SK-N-SH (cell line): ENCODE results near the gene ANKRD11. TPM values are rescaled to one million over a fixed set of nuclear protein-coding genes. Genes with fewer than 3 reads are reported as not detected.
"Not testable (repeated sequence)": the region's sequence is repeated elsewhere in the genome, so short reads cannot be mapped to it uniquely, and the experiment has no call there.

Source experiments
- CTCF ChIA-PET: fragments of 300-600, 350-600 bp; formaldehyde crosslinking; extraction: SDS; loops from one replicate; lab custom pipeline; 2021; lab: Yijun Ruan, JAX
- POLR2A ChIA-PET: fragments of 350-600 bp; sonication (Branson Sonifier 250); formaldehyde crosslinking; extraction: SDS; loops from one replicate; lab custom pipeline; 2020; ENCODE audit warnings: antibody characterized with exemption, inconsistent platforms; lab: Yijun Ruan, JAX
- DNase-seq: peaks from one replicate; pipeline ENCODE4 v3.0.0; 2012
- H2AFZ ChIP-seq: fragments of 200-600 bp; sonication (generic); 2 replicates; pipeline ENCODE4 v1.8.1; 2016; ENCODE audit warnings: antibody characterized with exemption, mild to moderate bottlenecking, low read depth
- H3F3A ChIP-seq: fragments of 200-600 bp; sonication (generic); replicated peaks from 2 replicates; pipeline ENCODE3; 2016; ENCODE audit warnings: antibody characterized with exemption, mild to moderate bottlenecking; ENCODE audit not compliant: insufficient read depth
- H3K27ac ChIP-seq, 2 experiments: fragments of 200-500 bp in 1 of 2; fragments of 200-600 bp in 1 of 2; sonication (Bioruptor generic) in 1 of 2; sonication (generic), shearing (Covaris generic) in 1 of 2; 2 replicates each; pipeline versions ENCODE4 v1.5.1 to v1.6.1; 2014 to 2016; ENCODE audit warnings: low read depth in 2 of 2, inconsistent platforms in 1 of 2, low read length in 1 of 2, mild to moderate bottlenecking in 1 of 2, mixed read lengths in 1 of 2
- H3K27me3 ChIP-seq: fragments of 200-600 bp; sonication (generic), shearing (Covaris generic); 2 replicates; pipeline ENCODE4 v1.6.1; 2016; ENCODE audit warnings: mixed run types; ENCODE audit not compliant: insufficient read depth
- H3K36me3 ChIP-seq, 2 experiments: fragments of 200-500 bp in 1 of 2; fragments of 200-600 bp in 1 of 2; sonication (Bioruptor generic) in 1 of 2; sonication (generic) in 1 of 2; replicated peaks in 1 of 2; 2 replicates each; pipeline versions ENCODE3 to v1.5.1; 2014 to 2016; ENCODE audit warnings: low read length in 1 of 2, mild to moderate bottlenecking in 1 of 2; ENCODE audit not compliant: insufficient read depth in 2 of 2, control insufficient read depth in 1 of 2
- H3K4me1 ChIP-seq, 2 experiments: fragments of 200-500 bp in 1 of 2; fragments of 200-600 bp in 1 of 2; sonication (Bioruptor generic) in 1 of 2; sonication (generic), shearing (Covaris generic) in 1 of 2; 2 replicates each; pipeline versions ENCODE4 v1.5.1 to v1.6.1; 2014 to 2016; ENCODE audit warnings: low read depth in 1 of 2, low read length in 1 of 2, mixed run types in 1 of 2; ENCODE audit not compliant: insufficient read depth in 2 of 2, control insufficient read depth in 1 of 2
- H3K4me2 ChIP-seq: fragments of 200-600 bp; sonication (generic), shearing (Covaris generic); 2 replicates; pipeline ENCODE4 v1.6.1; 2017; ENCODE audit warnings: mixed run types
- H3K4me3 ChIP-seq, 2 experiments: fragments of 200-500 bp in 1 of 2; fragments of 200-600 bp in 1 of 2; sonication (Bioruptor generic) in 1 of 2; sonication (generic), shearing (Covaris generic) in 1 of 2; 2 replicates each; pipeline versions ENCODE4 v1.5.1 to v1.8.1; 2014 to 2016; ENCODE audit warnings: low read depth in 2 of 2, inconsistent platforms in 1 of 2, low read length in 1 of 2, mild to moderate bottlenecking in 1 of 2, mixed read lengths in 1 of 2, moderate library complexity in 1 of 2
- H3K79me2 ChIP-seq: fragments of 200-600 bp; sonication (generic); 2 replicates; pipeline ENCODE4 v1.8.1; 2017; ENCODE audit warnings: mild to moderate bottlenecking; ENCODE audit not compliant: insufficient read depth
- H3K9ac ChIP-seq: fragments of 200-600 bp; sonication (generic); 2 replicates; pipeline ENCODE4 v1.6.1; 2017; ENCODE audit warnings: mixed run types
- H3K9me2 ChIP-seq: fragments of 200-600 bp; sonication (generic); 2 replicates; pipeline ENCODE4 v1.6.1; 2017; ENCODE audit warnings: mixed run types
- H3K9me3 ChIP-seq: fragments of 200-600 bp; sonication (generic); 2 replicates; pipeline ENCODE4 v1.6.1; 2017; ENCODE audit warnings: mixed run types, mild to moderate bottlenecking, moderate library complexity
- H4K20me1 ChIP-seq: fragments of 200-600 bp; sonication (generic); 2 replicates; pipeline ENCODE4 v1.6.1; 2017; ENCODE audit warnings: mild to moderate bottlenecking, mixed run types; ENCODE audit not compliant: insufficient read depth
- CHD2 ChIP-seq: fragments of 150-350 bp; IDR thresholded peaks from 2 replicates; pipeline ENCODE4 v1.6.1; 2018; ENCODE audit warnings: low read length; ENCODE audit not compliant: partially characterized antibody
- ELF1 ChIP-seq: IDR thresholded peaks from 2 replicates; pipeline ENCODE4 v1.4.0; 2012
- EZH2phosphoT487 ChIP-seq: fragments of 200-600 bp; sonication (generic); IDR thresholded peaks from 2 replicates; pipeline ENCODE4 v1.6.1; 2017; ENCODE audit warnings: low read depth, mixed run types, mild to moderate bottlenecking, antibody characterized with exemption, moderate library complexity, borderline replicate concordance
- FOXM1 ChIP-seq: IDR thresholded peaks from 2 replicates; pipeline ENCODE4 v1.4.0; 2012; ENCODE audit warnings: low read depth, mild to moderate bottlenecking
- GATA2 ChIP-seq: sonication (generic); formaldehyde crosslinking; IDR thresholded peaks from 2 replicates; pipeline ENCODE4 v1.5.0; 2020; ENCODE audit warnings: mild to moderate bottlenecking, missing genetic modification reagents
- MXI1 ChIP-seq: IDR thresholded peaks from 2 replicates; pipeline ENCODE4 v1.6.1; 2012; ENCODE audit warnings: mild to moderate bottlenecking, low read depth, low read length, improper control_type of control experiment
- RXRA ChIP-seq: IDR thresholded peaks from 2 replicates; pipeline ENCODE4 v1.4.0; 2012; ENCODE audit warnings: low read depth, mild to moderate bottlenecking, borderline replicate concordance
- WGBS: methylation state at CpG from one replicate; pipeline ENCODE4 v1.1.6; 2017; ENCODE audit warnings: low lambda C conversion rate; 5-methylcytosine and 5-hydroxymethylcytosine counted together
- polyA plus RNA-seq, 3 experiments: library from polyadenylated mRNA; depleted of rRNA; stranded (reverse); fragments of >200 nt; gene quantifications; 2 replicates each; pipeline ENCODE4 v1.2.3, GENCODE V29; 2012
- TF ChIP-seq, protein P1 (sequence below): IDR thresholded peaks from 2 replicates; pipeline ENCODE4 v1.4.0; 2012; ENCODE audit warnings: low read depth
- TF ChIP-seq, protein P2 (sequence below): fragments of 150-350 bp; IDR thresholded peaks from 2 replicates; pipeline ENCODE4 v1.6.1; 2016; ENCODE audit warnings: mild to moderate bottlenecking, low read depth, low read length
- TF ChIP-seq, protein P3 (sequence below): IDR thresholded peaks from 2 replicates; pipeline ENCODE4 v1.4.0; 2012; ENCODE audit warnings: low read depth, borderline replicate concordance

Gene ANKRD11
- polyA plus RNA-seq, 1 of the 3 experiments (the other 2 are of a cell fraction): 50.2 TPM

DNA sequence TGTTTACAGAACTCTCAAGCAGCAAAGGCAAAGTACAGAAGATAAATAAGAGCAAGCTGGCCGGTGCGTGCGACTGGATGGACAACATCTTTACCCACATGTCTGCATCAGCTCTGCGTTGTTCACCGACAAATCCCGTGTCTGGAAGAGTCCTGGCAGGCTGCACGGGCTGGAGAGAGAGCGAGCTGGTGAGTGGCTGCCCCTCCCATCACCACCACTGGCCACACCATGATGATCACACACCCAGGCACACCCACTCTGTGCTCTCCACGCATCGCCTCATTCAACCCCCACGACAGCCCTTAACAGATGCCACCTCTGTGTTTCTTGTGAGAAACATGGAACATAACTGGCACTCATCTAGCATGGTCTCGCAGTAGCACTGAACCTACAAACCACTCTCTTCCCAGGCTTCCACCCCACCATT lies 59.2 kb downstream of the ANKRD11 start (continued):
- TF ChIP-seq CHD2: no peak

DNA sequence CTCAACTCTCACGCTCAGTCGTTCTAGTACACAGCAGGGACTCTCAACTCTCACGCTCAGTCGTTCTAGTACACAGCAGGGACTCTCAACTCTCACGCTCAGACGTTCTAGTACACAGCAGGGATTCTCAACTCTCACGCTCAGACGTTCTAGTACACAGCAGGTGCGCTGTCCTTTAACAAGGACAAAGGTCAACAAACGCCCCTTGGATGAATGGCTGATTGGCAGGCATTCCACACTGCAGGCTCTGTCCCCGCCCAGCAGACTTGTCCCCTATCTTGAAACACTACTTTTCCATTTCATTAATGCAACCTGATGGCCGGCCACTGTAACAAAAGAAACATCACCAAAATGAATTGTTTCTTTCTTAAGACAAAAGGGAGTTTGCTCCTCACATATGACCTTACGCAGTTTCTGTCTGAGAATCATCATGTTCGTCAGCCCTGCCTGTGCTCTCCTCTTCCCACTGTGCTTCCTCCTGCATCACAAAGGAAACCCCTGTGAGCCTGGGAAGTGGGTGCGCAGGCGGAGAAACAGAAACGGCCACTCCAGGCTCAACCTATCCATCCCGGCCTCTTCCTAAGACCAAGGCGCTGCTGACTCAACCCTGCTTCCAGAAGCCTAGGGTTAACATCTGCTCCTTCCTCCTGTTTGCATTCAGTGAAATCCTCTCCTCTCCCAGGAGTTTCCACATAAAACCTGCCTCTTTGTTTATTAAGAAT lies 59.8 kb downstream of the ANKRD11 start:
- no peaks in the 10 kb centered on the region for H3K27me3 ChIP-seq
- peaks cover 8% of the 10 kb centered on the region for H3F3A ChIP-seq
- H3K79me2 ChIP-seq: peaks cover 85% of the 10 kb centered on the region
- no peak overlapping the region for H3K9ac ChIP-seq
- H3K4me3 ChIP-seq: no peak overlapping the region
- TF ChIP-seq EZH2phosphoT487 (no peak), FOXM1 (no peak), GATA2 (CRISPR knock-in tag) (no peak), RXRA (no peak), ELF1 (no peak), MXI1 (no peak)
- TF ChIP-seq, protein P1, sequence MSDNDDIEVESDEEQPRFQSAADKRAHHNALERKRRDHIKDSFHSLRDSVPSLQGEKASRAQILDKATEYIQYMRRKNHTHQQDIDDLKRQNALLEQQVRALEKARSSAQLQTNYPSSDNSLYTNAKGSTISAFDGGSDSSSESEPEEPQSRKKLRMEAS: no peak
- TF ChIP-seq, protein P2, sequence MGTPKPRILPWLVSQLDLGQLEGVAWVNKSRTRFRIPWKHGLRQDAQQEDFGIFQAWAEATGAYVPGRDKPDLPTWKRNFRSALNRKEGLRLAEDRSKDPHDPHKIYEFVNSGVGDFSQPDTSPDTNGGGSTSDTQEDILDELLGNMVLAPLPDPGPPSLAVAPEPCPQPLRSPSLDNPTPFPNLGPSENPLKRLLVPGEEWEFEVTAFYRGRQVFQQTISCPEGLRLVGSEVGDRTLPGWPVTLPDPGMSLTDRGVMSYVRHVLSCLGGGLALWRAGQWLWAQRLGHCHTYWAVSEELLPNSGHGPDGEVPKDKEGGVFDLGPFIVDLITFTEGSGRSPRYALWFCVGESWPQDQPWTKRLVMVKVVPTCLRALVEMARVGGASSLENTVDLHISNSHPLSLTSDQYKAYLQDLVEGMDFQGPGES: no peak
- TF ChIP-seq, protein P3, sequence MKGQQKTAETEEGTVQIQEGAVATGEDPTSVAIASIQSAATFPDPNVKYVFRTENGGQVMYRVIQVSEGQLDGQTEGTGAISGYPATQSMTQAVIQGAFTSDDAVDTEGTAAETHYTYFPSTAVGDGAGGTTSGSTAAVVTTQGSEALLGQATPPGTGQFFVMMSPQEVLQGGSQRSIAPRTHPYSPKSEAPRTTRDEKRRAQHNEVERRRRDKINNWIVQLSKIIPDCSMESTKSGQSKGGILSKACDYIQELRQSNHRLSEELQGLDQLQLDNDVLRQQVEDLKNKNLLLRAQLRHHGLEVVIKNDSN: no peak
- ChIA-PET CTCF (no interaction called here), POLR2A (no interaction called here)
- no peak for DNase-seq
- no peaks in the 10 kb centered on the region for H3K9me2 ChIP-seq
- H3K4me2 ChIP-seq: no peak overlapping the region
- no peak overlapping the region for H3K27ac ChIP-seq
- H2AFZ ChIP-seq: no peak overlapping the region
- peaks cover 0 to 27% of the 10 kb centered on the region in 2 experiments; a peak in 1 of 4 replicates for H3K4me1 ChIP-seq
- WGBS: 90% methylated on average over 19 of the region's 19 CpGs
- H3K9me3 ChIP-seq: no peaks in the 10 kb centered on the region
- peaks cover 0 to 7% of the 10 kb centered on the region in 2 experiments for H3K36me3 ChIP-seq
- peaks cover 91% of the 10 kb centered on the region for H4K20me1 ChIP-seq

DNA sequence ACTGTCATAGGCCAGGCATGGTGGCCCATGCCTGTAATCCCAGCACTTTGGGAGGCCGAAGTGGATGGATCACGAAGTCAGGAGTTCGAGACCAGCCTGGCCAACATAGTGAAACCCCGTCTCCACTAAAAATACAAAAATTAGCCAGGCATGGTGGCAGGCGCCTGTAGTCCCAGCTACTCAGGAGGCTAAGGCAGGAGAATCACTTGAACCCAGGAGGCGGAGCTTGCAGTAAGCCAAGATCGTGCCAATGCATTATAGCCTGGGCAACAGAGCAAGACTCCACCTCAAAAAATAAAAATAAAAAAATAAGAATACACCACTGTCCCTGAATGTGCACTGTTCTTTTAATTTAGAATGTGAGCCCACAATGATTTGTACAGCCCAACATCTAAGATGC lies 61.8 kb downstream of the ANKRD11 start:
- POLR2A ChIA-PET, H3F3A ChIP-seq, H3K4me3 ChIP-seq, H3K27me3 ChIP-seq, H3K9me2 ChIP-seq, H2AFZ ChIP-seq, H3K9me3 ChIP-seq, H3K36me3 ChIP-seq, H3K27ac ChIP-seq, H3K4me2 ChIP-seq, DNase-seq, CTCF ChIA-PET, H3K9ac ChIP-seq: not testable (repeated sequence)
- Histone ChIP-seq H4K20me1 (peaks cover 91% of the 10 kb centered on the region), H3K4me1 (peaks cover under 1 to 19% of the 10 kb centered on the region in 2 experiments; a peak in 1 of 4 replicates), H3K79me2 (peaks cover 85% of the 10 kb centered on the region)
- WGBS: 96% methylated on average over 7 of the region's 7 CpGs
